Renal cortex interstitium (tissue), 15 donors: ENCODE results near the gene AGRP. TPM values are rescaled to one million over a fixed set of nuclear protein-coding genes. Genes with fewer than 3 reads are reported as not detected.
A peak's percentile ranks its signal among the peaks of the same experiment; 100 is the strongest.

ENCODE experiments used
- DNase-seq, 11 donors: peaks; one replicate each; pipeline ENCODE4 v3.0.0-alpha.2; 2013; ENCODE audit warnings: low read depth in 9 of 11, low spot score in 4 of 11; ENCODE audit errors: extremely low read depth in 1 of 11
- long read RNA-seq, 16 experiments: transcript quantifications; one replicate each; lab custom pipeline, GENCODE V29; 2026
- polyA plus RNA-seq, 3 donors: library from polyadenylated mRNA; unstranded; fragments of 120-200 nt; gene quantifications; one replicate each; pipeline ENCODE4 v1.2.1, GENCODE V29; 2013; ENCODE audit not compliant: insufficient read length in 3 of 3

Gene AGRP
- under 1 TPM in 1 of 3 donors, not detected in 2; 0.53 TPM for polyA plus RNA-seq
- long read RNA-seq, donor 1 = 0 reads
- long read RNA-seq, donor 2 = 0 reads
- long read RNA-seq, donor 3, partial matches to known transcripts = 0 of 1 reads
- long read RNA-seq, donor 3, other reads (novel, unspliced or antisense) = 0 of 1 reads
- long read RNA-seq, donor 4 = 0 reads
- long read RNA-seq, donor 5 = 0 reads
- long read RNA-seq, donor 6 = 0 reads
- long read RNA-seq, donor 7 = 0 reads
- long read RNA-seq, donor 8 = 0 reads
- long read RNA-seq, donor 9 = 0 reads
- long read RNA-seq, donor 10, partial matches to known transcripts = 0 of 1 reads
- long read RNA-seq, donor 10, other reads (novel, unspliced or antisense) = 0 of 1 reads
- long read RNA-seq, donor 11 = 0 reads
- long read RNA-seq, donor 12 = 0 reads
- long read RNA-seq, donor 13 = 0 reads
- long read RNA-seq, donor 14 = 0 reads
- long read RNA-seq, donor 15 = 0 reads
- long read RNA-seq, donor 16, partial matches to known transcripts = 8 of 9 reads
- long read RNA-seq, donor 16, other reads (novel, unspliced or antisense) = 0 of 9 reads

GRCh38 chr16:67483150-67483549 lies at the start of gene AGRP:
Gene AGRP (minus strand): TSS chr16:67483547. CDS start chr16:67483398, 149 bp downstream.
- no peak for DNase-seq

DNA sequence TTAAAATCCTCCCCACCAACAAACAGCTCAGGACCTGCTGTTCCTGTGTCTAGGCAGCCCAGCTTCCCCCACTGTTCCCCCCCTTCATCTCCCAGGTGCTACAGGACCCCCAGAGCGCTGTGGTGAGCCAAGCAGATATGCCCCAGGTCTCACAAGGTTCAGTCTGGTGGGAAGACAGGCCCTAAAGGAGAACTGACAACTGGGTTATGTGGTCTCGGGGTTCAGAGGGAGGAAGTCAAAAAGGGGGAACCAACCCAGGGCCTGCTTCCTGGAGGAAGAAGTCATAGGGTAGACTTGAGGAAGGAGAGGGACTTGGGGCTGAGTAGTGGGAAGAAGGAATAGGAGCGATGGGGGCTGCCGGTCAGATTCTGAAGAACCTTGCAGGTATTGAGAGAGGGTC lies 47.9 kb upstream of the AGRP start:
- no peak for DNase-seq

DNA sequence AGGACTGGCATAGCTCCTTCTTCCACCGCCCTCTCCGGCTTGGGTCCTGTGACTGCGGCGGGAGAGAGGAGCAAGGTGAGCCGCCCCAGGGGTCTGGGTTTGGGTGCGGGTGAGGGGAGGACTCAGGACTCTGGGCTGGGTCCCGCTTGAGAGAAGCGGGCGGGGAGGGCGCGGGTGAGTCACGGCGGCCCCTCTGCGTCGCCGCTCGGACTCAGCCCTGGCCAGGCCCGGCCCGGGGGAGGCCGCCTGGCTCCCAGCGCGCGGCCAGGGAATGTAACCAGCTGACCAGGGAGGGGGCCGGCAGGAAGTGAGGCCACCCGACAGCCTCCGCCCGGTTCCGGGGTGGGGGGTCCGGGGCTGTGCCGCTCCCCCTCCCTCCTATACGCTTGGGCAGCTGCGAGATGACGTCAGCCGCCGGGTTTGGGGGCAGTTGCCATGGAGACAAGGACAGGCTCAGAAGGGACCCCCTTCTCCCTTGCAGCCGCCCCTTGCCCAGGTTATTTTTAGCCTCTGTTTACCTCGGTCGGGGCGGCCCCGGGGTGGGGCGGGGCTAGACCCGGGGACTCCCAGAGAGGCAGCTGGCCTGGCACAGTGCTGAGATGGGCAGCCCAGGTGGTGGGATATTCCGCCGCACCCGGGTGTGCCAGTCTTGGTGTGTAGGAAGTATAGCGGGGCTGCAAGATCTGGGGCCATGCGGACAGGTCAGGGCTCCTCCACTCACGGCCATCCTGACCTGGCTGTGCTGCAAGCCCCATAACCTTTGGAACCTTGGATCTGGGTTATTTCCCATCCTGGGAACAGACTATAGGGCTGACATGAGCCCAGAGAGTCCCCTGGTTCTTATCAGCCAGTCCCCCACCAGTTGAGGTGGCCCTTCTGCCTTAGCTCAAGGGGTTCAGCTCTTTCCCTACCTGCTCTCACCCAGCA lies 46.9 kb upstream of the AGRP start:
- peak in 3 of 11 donors; percentile 55 to 67 (median 62) for DNase-seq

GRCh38 chr16:67529582-67530012 lies 46.2 kb upstream of the AGRP start:
- no peak for DNase-seq

DNA sequence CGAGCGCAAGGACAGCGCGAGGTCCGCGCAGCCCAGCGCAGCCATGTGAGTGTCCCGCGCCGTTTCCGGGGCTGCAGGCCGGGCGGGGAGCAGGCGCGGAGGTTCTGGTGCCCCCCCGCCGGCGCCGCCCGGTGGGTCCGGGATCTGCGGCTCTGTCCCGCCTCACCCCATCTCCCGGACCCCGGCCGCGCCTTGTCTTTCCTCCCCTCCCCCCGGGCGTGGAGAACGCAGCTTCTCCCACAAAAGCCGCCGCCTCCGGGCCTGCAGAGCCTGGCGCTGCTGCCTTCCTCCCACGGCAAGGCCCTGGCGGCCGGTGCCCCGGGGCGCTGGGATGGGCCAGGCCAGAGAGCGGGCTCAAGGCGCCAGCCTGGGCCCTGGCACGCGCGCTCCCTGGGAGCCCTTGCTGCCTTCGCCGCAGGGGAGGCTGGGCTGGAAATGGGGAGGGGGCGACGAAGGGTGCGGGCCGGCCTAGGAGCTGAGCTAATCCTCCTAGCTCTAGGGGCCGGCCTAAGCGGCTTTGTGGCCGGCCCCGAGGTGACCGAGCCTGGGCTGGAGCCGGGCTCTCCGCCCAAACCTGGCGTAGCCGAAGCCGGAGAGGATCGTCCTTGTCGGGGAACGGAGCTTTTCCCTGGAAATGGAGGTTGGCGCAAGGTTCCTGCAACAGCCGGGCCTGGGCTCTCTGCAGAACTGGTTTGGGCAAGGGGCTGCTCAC lies 45.7 kb upstream of the AGRP start:
- no peak for DNase-seq

GRCh38 chr16:67528222-67528869 lies 45.0 kb upstream of the AGRP start, which contains the start of gene RIPOR1:
Gene RIPOR1 (plus strand): TSS chr16:67528829. CDS start chr16:67538447, 9,618 bp downstream.
- DNase-seq = no peak

DNA sequence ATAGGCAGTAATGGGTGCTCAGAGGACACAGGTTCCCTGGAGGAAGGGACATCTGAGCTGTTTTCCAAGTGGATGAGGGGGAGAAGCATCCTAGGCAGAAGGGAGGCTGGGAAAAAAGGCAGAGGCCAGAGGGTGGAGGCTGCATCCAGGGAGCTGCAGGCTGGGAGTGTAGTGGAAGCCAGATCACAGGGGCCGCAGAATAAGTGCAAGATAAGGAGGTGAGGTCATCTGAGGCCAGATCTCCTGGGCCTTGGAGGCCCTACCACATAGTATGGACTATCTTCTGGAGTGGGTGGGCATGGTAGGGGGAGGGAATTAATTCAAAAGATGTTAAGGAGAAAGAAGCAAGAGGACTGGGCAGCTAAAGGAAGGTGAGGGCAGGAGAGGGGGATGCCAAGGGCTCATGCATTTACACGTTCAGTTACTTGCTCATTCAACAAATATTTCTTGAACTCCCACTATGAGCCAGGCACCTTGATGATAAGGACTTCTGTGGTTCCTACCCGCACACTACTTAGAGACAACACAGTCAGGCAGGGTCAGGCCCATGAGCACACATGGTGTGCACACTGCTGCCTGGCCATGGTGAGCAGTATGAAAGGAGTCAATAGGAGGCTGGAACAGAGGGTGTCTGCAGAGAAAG lies 42.9 kb upstream of the AGRP start:
- no peak for DNase-seq

DNA sequence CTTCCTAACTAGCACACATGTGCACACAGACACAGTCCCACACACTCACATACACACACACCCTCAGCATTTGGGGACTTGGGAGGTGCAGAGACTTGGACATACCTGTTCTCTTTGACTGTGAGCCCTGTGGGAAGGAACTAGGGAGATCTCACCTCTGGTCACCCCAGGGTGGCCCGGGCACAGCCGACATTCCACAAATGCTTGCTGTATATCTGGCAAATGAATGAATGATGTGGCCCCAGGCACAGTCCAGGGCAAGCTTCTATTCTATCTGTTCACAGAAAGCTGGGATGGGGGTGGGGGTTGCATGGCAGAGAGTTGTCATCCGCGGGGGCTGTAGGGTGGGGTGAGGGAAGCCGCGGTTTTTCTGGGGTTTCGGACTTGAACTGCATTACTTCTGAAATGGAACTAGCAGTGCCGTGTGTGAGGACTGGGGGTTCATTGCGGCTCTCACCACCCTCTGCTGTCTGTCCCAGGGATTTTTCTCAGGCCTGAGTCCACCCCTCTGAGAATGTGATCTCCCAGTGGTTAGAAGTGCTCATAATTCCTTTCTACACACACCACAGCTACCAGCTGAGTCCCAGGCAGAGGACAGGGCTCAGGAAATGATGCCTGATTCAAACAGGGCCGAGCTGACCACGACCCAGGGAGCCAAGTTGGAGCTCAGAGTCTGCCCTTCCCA lies 42.0 kb upstream of the AGRP start:
- no peak for DNase-seq

DNA sequence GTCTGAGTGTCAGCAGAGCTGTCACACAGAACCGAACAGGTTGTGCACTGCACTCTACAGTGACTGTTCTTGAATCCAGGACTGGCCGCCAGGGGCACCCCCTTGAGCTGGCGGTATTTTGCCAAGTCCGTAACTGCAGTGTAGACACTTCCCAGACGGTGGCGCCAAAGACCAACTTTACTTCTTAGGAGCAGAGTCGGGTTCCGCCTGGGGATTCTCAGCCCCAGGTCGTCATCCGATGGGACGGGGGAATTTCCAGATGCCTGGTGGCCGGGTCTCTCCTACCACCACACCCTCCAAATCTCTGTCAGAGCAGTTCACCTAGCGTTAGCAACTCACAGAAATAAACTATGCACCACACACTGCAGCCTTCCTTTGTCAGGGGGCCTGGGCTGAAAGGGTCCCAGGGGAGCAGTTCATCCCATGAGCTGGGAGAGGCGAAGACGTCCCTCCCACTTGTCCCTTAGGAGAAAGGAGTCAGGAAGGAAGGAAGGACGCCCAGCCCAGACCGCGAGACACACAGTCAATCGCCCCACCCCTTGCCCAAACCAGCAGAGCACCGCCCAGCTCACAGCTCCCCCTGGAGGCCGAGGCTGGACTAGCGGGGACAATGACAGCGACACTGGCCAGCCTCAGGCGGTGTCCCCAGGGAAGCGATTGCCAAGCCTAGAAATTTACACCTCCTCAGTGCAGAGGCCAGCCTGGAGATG lies 37.9 kb upstream of the AGRP start:
- DNase-seq = peak; percentile 86 to 98 (median 94)

DNA sequence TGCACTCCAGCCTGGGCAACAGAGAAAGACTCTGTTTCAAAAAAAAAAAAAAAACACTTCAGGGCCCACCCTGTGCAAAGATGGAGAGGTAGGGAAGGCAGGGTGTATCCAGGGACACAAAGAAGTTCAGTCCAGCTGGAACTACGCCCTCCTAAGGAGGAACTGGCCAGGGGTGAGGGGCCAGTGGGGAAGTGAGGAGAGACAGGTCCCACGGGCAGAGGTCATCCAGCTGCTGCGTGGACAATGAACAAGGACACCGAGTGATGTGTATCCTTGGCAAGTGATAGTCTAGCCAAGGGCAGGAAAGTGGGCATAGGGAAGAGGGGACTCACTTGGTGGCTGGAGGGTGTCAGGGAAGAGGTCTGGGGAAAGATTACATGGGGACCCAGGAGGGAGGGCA lies 35.9 kb upstream of the AGRP start:
- DNase-seq = no peak

GRCh38 chr16:67518676-67519075 lies 35.3 kb upstream of the AGRP start:
- DNase-seq = no peak

GRCh38 chr16:67517661-67518423 lies 34.5 kb upstream of the AGRP start:
- peak in 3 of 11 donors; percentile 18 to 78 (median 60) for DNase-seq

DNA sequence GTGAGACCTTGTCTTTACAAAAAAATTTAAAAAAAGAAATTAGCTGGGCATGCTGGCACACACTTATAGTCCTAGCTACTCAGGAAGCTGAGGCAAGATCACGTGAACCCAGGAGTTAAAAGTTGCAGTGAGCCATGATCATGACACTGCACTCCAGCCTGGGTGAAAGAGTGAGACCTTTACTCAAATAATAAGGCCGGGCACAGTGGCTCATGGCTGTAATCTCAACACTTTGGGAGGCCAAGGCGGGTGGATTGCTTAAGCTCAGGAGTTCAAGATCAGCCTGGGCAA lies 33.8 kb upstream of the AGRP start:
- no peak for DNase-seq

DNA sequence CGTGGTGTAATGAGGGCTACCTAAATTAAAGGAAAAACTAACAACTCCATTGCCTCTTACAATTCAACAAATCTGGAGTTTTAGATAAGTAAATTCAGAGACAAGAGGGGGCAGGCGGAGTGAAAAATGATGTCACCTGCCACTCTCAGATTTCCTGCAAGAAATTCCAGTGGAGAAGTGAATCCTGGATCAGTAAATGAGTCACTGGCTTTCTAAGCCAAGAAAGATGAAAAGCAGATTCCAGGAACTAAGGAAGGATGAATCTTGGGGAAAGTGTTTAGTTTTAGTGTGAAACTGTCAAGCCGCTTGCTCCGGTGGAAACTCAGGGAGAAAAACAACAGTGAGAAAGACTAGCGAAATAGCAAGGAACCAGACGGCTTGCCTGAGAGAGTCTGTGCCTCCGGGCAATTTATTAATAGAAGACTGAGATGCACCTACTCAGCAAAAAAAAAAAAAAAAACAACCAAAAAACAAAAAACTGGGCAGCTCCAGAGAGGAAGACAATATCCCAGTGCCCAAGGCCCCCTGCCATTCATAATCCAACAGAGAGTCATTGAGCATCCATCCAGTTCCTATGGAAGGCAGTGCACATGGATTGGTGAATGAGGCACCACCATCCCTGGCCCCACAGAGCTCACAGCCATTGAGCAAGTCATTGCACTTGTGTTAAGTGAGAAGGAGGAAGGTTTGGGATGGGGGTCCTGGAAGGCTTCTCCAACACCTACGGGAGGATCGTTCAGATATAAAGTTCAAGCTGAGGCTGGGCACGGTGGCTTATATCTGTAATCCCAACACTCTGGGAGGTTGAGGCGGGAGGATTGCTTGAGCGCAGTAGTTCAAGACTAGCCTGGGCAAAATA lies 33.2 kb upstream of the AGRP start:
- DNase-seq = no peak

DNA sequence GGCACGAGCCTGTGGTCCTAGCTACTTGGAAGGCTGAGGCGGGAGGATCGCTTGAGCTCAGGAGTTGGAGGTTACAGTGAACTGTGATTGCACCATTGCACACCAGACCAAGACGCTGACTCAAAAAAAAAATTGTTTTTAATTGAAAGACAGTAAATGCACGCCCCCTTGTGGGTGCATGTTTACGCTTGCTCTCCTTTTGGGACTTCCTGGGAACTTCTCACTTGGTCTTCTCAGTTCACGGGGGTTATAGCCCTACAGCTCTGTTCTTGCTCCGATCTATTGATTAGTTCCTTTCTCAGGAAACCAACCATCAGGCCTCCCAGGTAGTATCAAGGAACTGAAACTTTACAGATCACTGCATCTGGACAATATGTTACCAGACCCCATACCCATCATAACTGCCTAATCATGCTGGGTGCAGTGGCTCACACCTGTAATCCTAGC lies 31.1 kb upstream of the AGRP start:
- peak in 1 of 11 donors; percentile 60 for DNase-seq
